IMR-90 (cell line): ENCODE results near the gene INO80B. TPM values are rescaled to one million over a fixed set of nuclear protein-coding genes. Genes with fewer than 3 reads are reported as not detected.

Experiments
- ATAC-seq: fragments of 200-7000 bp; cut with Tn5 transposase; 2 replicates; pipeline ENCODE4 v1.9.1; 2020; ENCODE audit warnings: low read depth, mild to moderate bottlenecking, moderate library complexity
- BruUV-seq: library from RNA; stranded (reverse); fragments of 400-500 nt; replicated peaks from 2 replicates; lab custom pipeline; 2021; lab: Mats Ljungman, UMichigan
- CTCF ChIA-PET: fragments of 300-600 bp; formaldehyde crosslinking; extraction: SDS; loops from one replicate; lab custom pipeline; 2021; ENCODE audit warnings: antibody characterized with exemption; lab: Yijun Ruan, JAX
- POLR2A ChIA-PET: fragments of 300-600 bp; sonication (Branson Sonifier 250); formaldehyde crosslinking; loops from one replicate; lab custom pipeline; 2022; ENCODE audit warnings: antibody characterized with exemption; ENCODE audit not compliant: unreplicated experiment; lab: Charles Lee
- DNase-seq: peaks from one replicate; pipeline ENCODE4 v3.0.0; 2013
- H2AFZ ChIP-seq: replicated peaks from 2 replicates; pipeline ENCODE3; 2013; ENCODE audit warnings: low read length, mild to moderate bottlenecking; ENCODE audit not compliant: poor library complexity
- H2AK5ac ChIP-seq: 2 replicates; pipeline ENCODE4 v1.6.1; 2013; ENCODE audit warnings: low read depth, low read length, inconsistent platforms
- H2AK9ac ChIP-seq: replicated peaks from 2 replicates; pipeline ENCODE3; 2013; ENCODE audit warnings: mild to moderate bottlenecking, low read depth, low read length, moderate library complexity; ENCODE audit not compliant: poor library complexity
- H2BK120ac ChIP-seq: 2 replicates; pipeline ENCODE4 v1.6.1; 2013; ENCODE audit warnings: low read depth, low read length, inconsistent platforms
- H2BK15ac ChIP-seq: 3 replicates; pipeline ENCODE4 v1.6.1; 2013; ENCODE audit warnings: low read depth, low read length, inconsistent platforms
- H2BK20ac ChIP-seq: 2 replicates; pipeline ENCODE4 v1.6.1; 2013; ENCODE audit warnings: low read depth, mild to moderate bottlenecking, inconsistent platforms, low read length, moderate library complexity
- H2BK5ac ChIP-seq: 2 replicates; pipeline ENCODE4 v1.6.1; 2013; ENCODE audit warnings: mild to moderate bottlenecking, low read depth, low read length, inconsistent platforms; ENCODE audit not compliant: poor library complexity, severe bottlenecking
- H3K14ac ChIP-seq: replicated peaks from 2 replicates; pipeline ENCODE4 v1.6.1; 2013; ENCODE audit warnings: low read depth, low read length, inconsistent platforms
- H3K18ac ChIP-seq: 2 replicates; pipeline ENCODE4 v1.6.1; 2013; ENCODE audit warnings: low read depth, low read length, control low read depth
- H3K23ac ChIP-seq: 2 replicates; pipeline ENCODE4 v1.6.1; 2013; ENCODE audit warnings: low read depth, low read length, inconsistent platforms
- H3K27ac ChIP-seq: 2 replicates; pipeline ENCODE4 v1.5.1; 2013; ENCODE audit warnings: mild to moderate bottlenecking, control low read depth, low read length; ENCODE audit not compliant: insufficient read depth
- H3K27me3 ChIP-seq: 2 replicates; pipeline ENCODE4 v1.6.1; 2013; ENCODE audit warnings: low read length; ENCODE audit not compliant: control insufficient read depth, insufficient read depth
- H3K36me3 ChIP-seq: 2 replicates; pipeline ENCODE4 v1.6.1; 2013; ENCODE audit warnings: low read length, mixed read lengths; ENCODE audit not compliant: control insufficient read depth, insufficient read depth
- H3K4ac ChIP-seq: 2 replicates; pipeline ENCODE4 v1.6.1; 2013; ENCODE audit warnings: low read depth, low read length, inconsistent platforms
- H3K4me1 ChIP-seq: 2 replicates; pipeline ENCODE4 v1.6.1; 2013; ENCODE audit warnings: low read length, mixed read lengths; ENCODE audit not compliant: control insufficient read depth, insufficient read depth
- H3K4me2 ChIP-seq: 2 replicates; pipeline ENCODE4 v1.6.1; 2013; ENCODE audit warnings: low read depth, mild to moderate bottlenecking, control low read depth, low read length, moderate library complexity
- H3K4me3 ChIP-seq: 2 replicates; pipeline ENCODE4 v1.5.1; 2013; ENCODE audit warnings: low read depth, mild to moderate bottlenecking, control low read depth, low read length, moderate library complexity; ENCODE audit not compliant: insufficient read depth
- H3K56ac ChIP-seq: 2 replicates; pipeline ENCODE4 v1.6.1; 2013; ENCODE audit warnings: low read length, inconsistent platforms; ENCODE audit not compliant: insufficient read depth; ENCODE audit errors: extremely low read depth
- H3K79me1 ChIP-seq, 2 experiments: 2 replicates each; pipeline ENCODE4 v1.6.1; 2013; ENCODE audit warnings: low read length in 2 of 2, inconsistent platforms in 1 of 2, low read depth in 1 of 2
- H3K9ac ChIP-seq: 2 replicates; pipeline ENCODE4 v1.6.1; 2013; ENCODE audit warnings: low read depth, low read length, control low read depth
- H3K9me1 ChIP-seq: 2 replicates; pipeline ENCODE4 v1.6.1; 2013; ENCODE audit warnings: low read length, inconsistent platforms; ENCODE audit not compliant: insufficient read depth
- H3K9me3 ChIP-seq: 2 replicates; pipeline ENCODE4 v1.6.1; 2013; ENCODE audit warnings: low read length; ENCODE audit not compliant: control insufficient read depth, insufficient read depth
- H4K20me1 ChIP-seq: 2 replicates; pipeline ENCODE4 v1.6.1; 2013; ENCODE audit warnings: low read length, inconsistent platforms; ENCODE audit not compliant: insufficient read depth
- H4K5ac ChIP-seq: 2 replicates; pipeline ENCODE4 v1.6.1; 2013; ENCODE audit warnings: mild to moderate bottlenecking, low read depth, low read length, control low read depth
- H4K8ac ChIP-seq, 2 experiments: 2 replicates each; pipeline ENCODE4 v1.6.1; 2013; ENCODE audit warnings: low read depth in 2 of 2, low read length in 2 of 2, control low read depth in 1 of 2, inconsistent platforms in 1 of 2
- H4K91ac ChIP-seq: 2 replicates; pipeline ENCODE4 v1.6.1; 2013; ENCODE audit warnings: low read depth, low read length, inconsistent platforms; ENCODE audit not compliant: insufficient read depth
- CTCF ChIP-seq: conservative IDR thresholded peaks from 2 replicates; pipeline ENCODE4 v1.5.1; 2012; ENCODE audit warnings: mild to moderate bottlenecking, low read depth, low read length, improper control_type of control experiment
- RFX5 ChIP-seq: IDR thresholded peaks from 2 replicates; pipeline ENCODE4 v1.8.0; 2012; ENCODE audit warnings: low read depth, mild to moderate bottlenecking, low read length, moderate library complexity
- USF2 ChIP-seq: fragments of 150-350 bp; IDR thresholded peaks from 2 replicates; pipeline ENCODE4 v1.6.1; 2017; ENCODE audit warnings: mild to moderate bottlenecking, antibody characterized with exemption, low read length, low read depth
- WGBS, 2 experiments: methylation state at CpG; one replicate each; pipeline versions ENCODE4 v1.1.5 to v1.1.7; 2013; ENCODE audit warnings: missing lambda C conversion rate in 2 of 2; ENCODE audit not compliant: insufficient read length in 1 of 2; ENCODE audit errors: extremely low coverage in 2 of 2; 5-methylcytosine and 5-hydroxymethylcytosine counted together
- dilution Hi-C: fragments of 300-500 bp; cut with HindIII; formaldehyde crosslinking; loops from one replicate; pipeline ENCODE4 v1.14.3; 2018; ENCODE audit warnings: low sequenced_read_pairs; ENCODE audit not compliant: unreplicated experiment
- in situ Hi-C: fragments of 300-500 bp; cut with MboI; formaldehyde crosslinking; loops from 3 replicates; pipeline ENCODE4 v1.14.3; 2019; ENCODE audit warnings: low sequenced_read_pairs, inconsistent platforms, mixed read lengths
- intact Hi-C: fragments of 100-400 bp; cut with micrococcal nuclease; formaldehyde crosslinking; loops from 2 replicates; pipeline ENCODE4 v1.10.0; 2022
- polyA plus RNA-seq, 3 experiments: library from polyadenylated mRNA; depleted of rRNA; stranded (reverse); fragments of >200 nt; gene quantifications; 2 replicates each; pipeline ENCODE4 v1.2.3, GENCODE V29; 2012; ENCODE audit warnings: low replicate concordance in 1 of 3
- total RNA-seq: library from RNA; depleted of rRNA; stranded (reverse); fragments of >200 nt; gene quantifications from 2 replicates; pipeline ENCODE4 v1.2.3, GENCODE V29; 2012

INO80B gene
- total and polyA plus RNA-seq, 2 of the 4 experiments (the other 2 are of a cell fraction), result 4.5 to 10.5 TPM

- Histone ChIP-seq H2BK20ac (no peak overlapping the region), H2AFZ (no peak overlapping the region), H3K9ac (no peak overlapping the region), H3K27me3 (no peaks in the 10 kb centered on the region), H3K23ac (no peak overlapping the region), H2BK120ac (no peak overlapping the region), H2AK5ac (no peak overlapping the region), H3K4ac (no peak overlapping the region), H4K5ac (no peak overlapping the region), H3K27ac (no peak overlapping the region), H4K91ac (no peak overlapping the region), H3K56ac (no peak overlapping the region), H3K4me1 (peaks cover 8% of the 10 kb centered on the region), H2BK5ac (no peak overlapping the region), H3K4me2 (no peak overlapping the region), H3K18ac (no peak overlapping the region), H3K9me3 (no peaks in the 10 kb centered on the region), H3K9me1 (no peaks in the 10 kb centered on the region), H2BK15ac (no peak overlapping the region), H4K20me1 (no peaks in the 10 kb centered on the region), H3K4me3 (no peak overlapping the region), H4K8ac (no peak overlapping the region), H3K79me1 (peaks cover 13 to 59% of the 10 kb centered on the region in 2 experiments; a peak in 3 of 4 replicates), H2AK9ac (peak overlapping the region; percentile 29), H3K36me3 (peaks cover 21% of the 10 kb centered on the region), H3K14ac (no peak overlapping the region)
- ChIA-PET CTCF (no interaction called here), POLR2A (no interaction called here)
- TF ChIP-seq CTCF (peak; percentile 14; the same call in 1 of the 2 replicates), RFX5 (no peak), USF2 (no peak)
- in situ Hi-C loops, result no loop called here
- dilution Hi-C loops, result no loop called here
- DNase-seq (no peak), ATAC-seq (no peak)
- 97% methylated on average over 13 of the region's 27 CpGs; no CpG with 5 or more reads in 1 of the 2 experiments for WGBS, 2 experiments
- intact Hi-C loops, result no loop called here
- BruUV-seq, result no TSS peak
These were observed 6.5 kb downstream of the INO80B start for GRCh38 chr2:74461187-74462053.
